CD1c-positive myeloid dendritic cell (primary cell): ENCODE data around the gene PICK1.
A peak's percentile ranks its signal among the peaks of the same experiment; 100 is the strongest.

Experiments
- DNase-seq: peaks from one replicate; pipeline ENCODE4 v3.0.0-alpha.2; 2016; ENCODE audit errors: extremely low spot score

PICK1 gene

DNA sequence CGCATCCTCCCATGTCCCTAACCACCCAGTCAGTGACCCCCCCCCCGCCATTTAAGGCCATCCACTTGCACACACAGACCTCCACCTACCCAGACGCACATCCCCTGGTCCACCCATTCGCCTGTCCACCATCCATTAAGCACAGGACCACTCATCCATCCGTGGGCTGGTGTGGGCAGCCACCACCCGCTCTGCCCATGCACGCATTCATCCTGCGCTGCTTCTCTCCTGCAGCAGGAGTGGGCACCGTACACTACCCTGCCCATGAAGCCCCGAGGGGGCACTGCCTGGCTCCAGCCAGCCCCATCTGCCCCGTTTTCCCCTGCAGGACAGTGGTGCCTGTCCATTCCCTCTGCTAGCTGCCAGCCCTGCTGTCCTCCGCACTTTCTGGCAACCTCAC, 30.7 kb downstream of the PICK1 start:
- no peak for DNase-seq

DNA sequence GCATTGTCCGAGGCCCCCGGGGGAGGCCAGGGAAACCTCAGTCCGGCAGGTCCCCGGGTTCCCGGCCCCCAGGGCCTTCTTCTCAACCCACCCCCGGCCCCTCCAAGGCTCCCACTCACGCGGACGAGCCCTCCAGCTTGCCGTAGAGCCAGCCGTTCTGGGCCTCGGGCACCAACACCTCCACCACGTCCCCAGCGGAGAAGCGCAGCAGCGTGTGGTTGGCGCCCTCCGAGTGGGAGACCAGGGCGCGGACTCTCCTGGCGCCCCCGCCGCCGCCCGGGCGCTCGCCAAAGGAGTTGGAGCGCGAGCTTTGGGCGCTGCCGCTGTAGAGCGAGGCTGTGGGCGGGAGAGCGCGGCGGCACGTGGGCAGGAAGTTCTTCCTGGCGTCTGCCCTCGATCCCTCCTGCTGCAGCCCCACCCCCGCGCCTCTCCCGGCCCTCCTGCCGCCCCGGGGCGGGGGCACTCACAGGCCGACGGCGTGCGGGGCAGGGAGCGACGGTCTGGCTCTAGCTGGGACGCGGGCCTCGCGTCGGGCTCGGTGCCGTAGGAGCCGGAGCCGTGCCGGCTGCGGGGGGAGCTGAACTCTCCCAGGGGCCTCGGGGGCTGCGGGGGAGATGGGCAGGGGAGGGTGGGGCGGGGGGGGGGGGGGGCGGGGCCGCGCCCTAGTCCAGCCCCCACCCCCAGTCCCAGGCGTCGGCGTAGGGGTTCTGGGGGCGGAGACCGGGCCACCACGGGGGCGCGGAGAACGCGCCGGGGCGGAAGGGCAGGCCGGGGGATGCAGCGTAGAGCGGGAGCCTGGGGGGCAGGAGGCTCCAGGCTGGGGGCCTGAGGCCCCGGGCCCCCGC, 31.6 kb downstream of the PICK1 start:
- no peak for DNase-seq

DNA sequence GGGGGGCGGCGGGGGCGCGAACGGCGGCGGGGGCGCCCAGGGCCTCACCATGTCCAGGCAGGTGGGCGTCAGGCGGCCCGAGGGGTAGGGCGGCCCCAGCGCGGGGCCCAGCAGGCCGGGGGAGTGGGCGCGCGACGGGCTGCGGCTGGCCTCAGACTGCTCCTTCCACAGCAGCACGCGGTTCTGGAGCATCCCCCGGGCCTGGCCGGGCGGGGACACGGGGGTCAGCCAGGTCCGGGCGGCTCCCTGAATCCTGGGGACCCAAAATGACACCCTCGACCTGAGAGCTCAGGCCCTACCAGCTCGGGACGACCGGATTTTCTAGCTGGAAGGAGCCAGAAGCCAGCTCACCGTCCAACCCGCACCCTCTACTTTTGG, 32.3 kb downstream of the PICK1 start:
- DNase-seq = no peak

DNA sequence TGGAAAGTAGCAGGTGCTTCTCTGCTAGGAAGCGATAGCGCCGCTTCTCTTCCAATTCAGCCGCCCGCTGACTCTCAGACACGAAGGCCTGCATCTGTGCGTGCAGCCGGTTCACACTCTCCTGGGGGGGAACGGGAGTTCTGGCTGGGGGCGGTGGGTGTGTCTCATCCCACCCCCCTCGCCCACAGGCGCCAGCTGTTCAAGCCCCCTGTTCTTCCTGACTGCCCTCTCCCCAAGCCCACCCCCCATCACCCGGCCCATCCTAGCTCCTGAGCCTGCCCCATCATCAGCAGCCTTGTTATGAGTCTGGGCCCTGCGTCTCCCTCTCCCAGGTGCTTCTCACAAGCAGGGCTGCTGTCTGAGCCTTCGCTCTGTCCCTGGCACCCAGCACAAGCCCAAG, 39.9 kb downstream of the PICK1 start:
- no peak for DNase-seq

- DNase-seq = no peak
Observed at GRCh38 chr22:38097557-38098409, 40.6 kb downstream of the PICK1 start.

- no peak for DNase-seq
Observed at GRCh38 chr22:38098410-38099249, 41.4 kb downstream of the PICK1 start.

DNA sequence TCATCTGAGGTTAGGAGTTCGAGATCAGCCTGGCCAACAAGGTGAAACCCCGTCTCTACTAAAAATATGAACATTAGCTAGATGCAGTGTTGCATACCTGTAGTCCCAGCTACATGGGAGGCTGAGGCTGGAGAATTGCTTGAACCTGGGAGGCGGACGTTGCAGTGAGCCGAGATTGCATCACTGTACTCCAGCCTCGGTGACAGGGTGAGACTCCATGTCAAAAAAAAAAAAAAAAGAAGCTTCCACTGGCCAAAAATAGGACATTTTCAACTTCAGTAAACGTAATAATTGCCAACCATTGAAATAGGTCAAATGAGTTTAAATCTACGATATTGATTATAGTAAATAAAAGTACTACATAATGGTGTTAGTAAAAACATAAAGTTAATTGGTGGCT, 46.4 kb downstream of the PICK1 start:
- no peak for DNase-seq

DNA sequence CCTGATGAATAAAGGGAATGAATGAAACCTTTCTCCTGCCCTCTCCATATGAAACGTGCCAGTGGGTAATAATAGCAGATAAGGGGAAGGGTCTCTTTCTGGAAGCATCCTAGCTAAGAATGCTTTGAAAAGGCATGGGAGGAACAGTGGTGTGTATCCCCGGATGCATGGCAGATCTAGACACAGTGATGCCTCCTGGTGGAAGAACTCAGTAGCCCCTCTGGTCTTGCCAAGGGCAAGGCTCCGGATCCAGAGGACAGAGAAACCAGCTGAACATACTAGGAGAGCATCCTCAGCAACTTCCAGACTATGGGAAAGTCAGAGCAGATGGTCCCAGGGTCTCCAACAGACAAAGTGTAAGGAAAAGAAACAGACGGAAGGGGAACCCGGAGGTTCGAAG, 46.9 kb downstream of the PICK1 start:
- DNase-seq = peak; percentile 30

- DNase-seq = no peak
Observed at GRCh38 chr22:38106814-38107578, 49.8 kb downstream of the PICK1 start.

DNA sequence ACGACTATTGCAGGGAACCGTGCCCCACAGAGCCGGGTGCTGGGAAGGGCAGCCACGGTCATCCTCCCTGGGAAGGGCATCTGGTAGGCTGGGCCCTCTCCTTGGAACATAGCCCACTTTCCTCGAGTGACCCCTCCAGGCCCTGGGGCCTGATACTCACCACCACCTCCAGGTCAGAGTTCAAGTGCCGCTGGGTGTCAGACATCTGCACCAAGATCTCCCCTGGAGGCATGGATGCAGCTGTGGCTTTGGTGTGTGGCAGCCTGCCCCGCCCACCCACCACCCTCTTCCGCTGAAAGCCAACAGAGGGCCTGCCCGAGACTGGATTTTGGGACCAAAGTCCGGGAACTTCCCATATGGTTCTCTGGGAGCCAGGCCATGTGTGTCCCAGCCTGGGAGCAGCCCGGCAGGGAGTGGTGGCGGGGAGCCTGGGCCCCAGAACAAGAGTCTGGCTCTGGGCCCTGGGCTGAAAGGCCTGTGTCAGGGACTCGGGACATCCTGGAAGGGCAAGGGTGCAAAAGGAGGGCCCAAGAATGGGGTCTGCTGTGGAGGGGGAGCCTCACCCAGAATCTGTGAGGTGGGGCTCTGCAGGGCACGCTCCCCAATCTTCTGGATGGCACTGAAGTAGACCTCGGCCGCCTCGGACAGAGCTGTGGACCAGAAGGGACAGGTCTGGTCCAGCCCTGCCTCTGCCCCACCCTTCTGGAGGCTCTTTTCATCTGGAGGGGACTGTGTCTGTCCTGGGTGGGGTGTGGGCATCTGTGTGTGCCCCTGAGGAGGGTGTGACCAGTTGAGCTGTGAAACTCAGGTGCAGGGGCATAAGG, 50.7 kb downstream of the PICK1 start:
- no peak for DNase-seq

GRCh38 chr22:38108561-38109319, 51.5 kb downstream of the PICK1 start:
- DNase-seq = no peak

DNA sequence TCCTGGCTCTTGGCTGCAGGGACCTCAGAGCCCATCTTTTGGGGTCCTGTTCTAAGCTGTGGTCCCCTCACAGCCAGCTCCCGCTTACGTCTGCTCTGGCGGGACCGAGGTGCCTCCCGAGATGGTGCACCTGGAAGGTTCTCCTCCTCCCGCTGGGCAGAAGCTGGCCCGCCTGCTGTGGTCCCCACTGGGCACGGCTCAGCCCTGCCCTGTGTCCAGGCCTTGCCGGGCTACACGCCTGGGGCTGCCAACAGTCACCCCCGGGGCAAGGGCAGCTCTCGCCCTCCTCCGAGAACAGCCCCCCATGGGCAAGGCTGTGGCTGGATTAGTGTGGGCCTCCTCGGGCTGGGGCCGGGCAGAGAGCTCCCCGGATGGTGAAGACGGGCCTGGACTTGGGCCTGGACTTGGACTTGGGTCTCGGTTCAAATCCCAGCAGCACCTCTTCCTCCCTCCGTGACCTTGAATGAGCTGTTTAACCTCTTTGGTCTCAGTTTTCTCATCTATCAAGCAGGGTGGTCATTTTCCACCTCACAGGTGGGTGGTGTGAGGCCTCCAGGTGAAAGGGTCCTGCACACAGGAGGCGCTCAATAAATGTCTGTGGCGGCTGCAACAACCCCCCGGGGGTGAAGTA, 52.3 kb downstream of the PICK1 start:
- DNase-seq = no peak

GRCh38 chr22:38110008-38110862, 53.0 kb downstream of the PICK1 start, which contains the start of gene BAIAP2L2:
TSS of gene BAIAP2L2 (minus strand) at chr22:38110684. CDS start at chr22:38110525, 159 bp downstream.
- no peak for DNase-seq

GRCh38 chr22:38110863-38111852, 54.0 kb downstream of the PICK1 start:
- DNase-seq = no peak

DNA sequence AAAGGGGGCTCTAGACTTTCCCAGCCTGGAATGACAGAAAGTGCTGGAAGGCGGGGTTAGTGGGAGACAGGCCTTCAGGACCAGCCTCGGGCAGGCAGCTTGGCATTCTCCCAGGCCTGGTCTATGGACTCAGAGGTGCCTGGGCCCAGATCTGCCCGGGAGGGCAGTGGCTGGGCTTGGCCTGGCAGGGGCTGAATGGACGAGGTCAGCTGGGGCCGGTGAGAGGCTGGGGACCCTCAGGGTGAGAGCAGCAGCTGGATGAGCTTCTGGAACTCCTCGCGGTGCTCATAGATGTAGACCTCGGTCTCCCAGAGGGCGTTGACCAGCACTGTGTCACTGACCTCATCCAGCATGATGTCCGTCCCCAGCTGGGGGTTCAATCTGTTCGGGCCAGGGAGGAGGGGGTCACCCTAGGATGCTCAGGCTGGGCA, 54.7 kb downstream of the PICK1 start:
- DNase-seq = no peak

GRCh38 chr22:38112381-38112780, 55.2 kb downstream of the PICK1 start:
- DNase-seq = no peak
